ENCODE measurements around the gene FBXL19. TPM values are rescaled to one million over a fixed set of nuclear protein-coding genes. Genes with fewer than 3 reads are reported as not detected.

Gene FBXL19
- total and polyA plus RNA-seq, 9 of the 15 experiments (the other 6 are each of a cell fraction or from before 2014, with no cell fraction given) = 0.13 to 48.0 (median 13.5) TPM; not detected in 1

- TF ChIP-seq ZNF592 (IDR thresholded peaks at IDR 0.05) (peak; percentile 77), ZNF561 (CRISPR knock-in tag; conservative IDR thresholded peaks at IDR 0.05) (no peak), TFAM (CRISPR knock-in tag; conservative IDR thresholded peaks at IDR 0.05) (no peak), TBP (optimal IDR thresholded peaks at IDR 0.05; ENCODE audit: low read depth, low read length) (peak; percentile 36), ZBTB9 (CRISPR knock-in tag; IDR thresholded peaks at IDR 0.05) (no peak), ZNF609 (CRISPR knock-in tag; IDR thresholded peaks at IDR 0.05; ENCODE audit: borderline replicate concordance) (peak; percentile 70; the same call in 1 of the 2 replicates), ID3 (CRISPR knock-in tag; IDR thresholded peaks at IDR 0.05) (no peak), ID3 (tag; IDR thresholded peaks at IDR 0.05) (no peak), CEBPG (CRISPR knock-in tag; IDR thresholded peaks at IDR 0.05) (no peak), CEBPG (tag; conservative IDR thresholded peaks at IDR 0.05 in 1 of 2, IDR thresholded peaks at IDR 0.05 in 1 of 2) (no peak), TFE3 (CRISPR knock-in tag; IDR thresholded peaks at IDR 0.05) (no peak), SP1 (CRISPR knock-in tag; IDR thresholded peaks at IDR 0.05) (peak; percentile 49; the same call in 1 of the 2 replicates), RAD21 (CRISPR knock-in tag; conservative IDR thresholded peaks at IDR 0.05 in 1 of 2, IDR thresholded peaks at IDR 0.05 in 1 of 2) (peak; percentile 78 to 83)
Measured at GRCh38 chr16:30941600-30942425, 18.4 kb downstream of the FBXL19 start (continued).

Data from K562 (cell line).